ENCODE data around the gene PHC2.
"Not testable (repeated sequence)": the region's sequence is repeated elsewhere in the genome, so short reads cannot be mapped to it uniquely, and the experiment has no call there.

The PHC2 gene

DNA sequence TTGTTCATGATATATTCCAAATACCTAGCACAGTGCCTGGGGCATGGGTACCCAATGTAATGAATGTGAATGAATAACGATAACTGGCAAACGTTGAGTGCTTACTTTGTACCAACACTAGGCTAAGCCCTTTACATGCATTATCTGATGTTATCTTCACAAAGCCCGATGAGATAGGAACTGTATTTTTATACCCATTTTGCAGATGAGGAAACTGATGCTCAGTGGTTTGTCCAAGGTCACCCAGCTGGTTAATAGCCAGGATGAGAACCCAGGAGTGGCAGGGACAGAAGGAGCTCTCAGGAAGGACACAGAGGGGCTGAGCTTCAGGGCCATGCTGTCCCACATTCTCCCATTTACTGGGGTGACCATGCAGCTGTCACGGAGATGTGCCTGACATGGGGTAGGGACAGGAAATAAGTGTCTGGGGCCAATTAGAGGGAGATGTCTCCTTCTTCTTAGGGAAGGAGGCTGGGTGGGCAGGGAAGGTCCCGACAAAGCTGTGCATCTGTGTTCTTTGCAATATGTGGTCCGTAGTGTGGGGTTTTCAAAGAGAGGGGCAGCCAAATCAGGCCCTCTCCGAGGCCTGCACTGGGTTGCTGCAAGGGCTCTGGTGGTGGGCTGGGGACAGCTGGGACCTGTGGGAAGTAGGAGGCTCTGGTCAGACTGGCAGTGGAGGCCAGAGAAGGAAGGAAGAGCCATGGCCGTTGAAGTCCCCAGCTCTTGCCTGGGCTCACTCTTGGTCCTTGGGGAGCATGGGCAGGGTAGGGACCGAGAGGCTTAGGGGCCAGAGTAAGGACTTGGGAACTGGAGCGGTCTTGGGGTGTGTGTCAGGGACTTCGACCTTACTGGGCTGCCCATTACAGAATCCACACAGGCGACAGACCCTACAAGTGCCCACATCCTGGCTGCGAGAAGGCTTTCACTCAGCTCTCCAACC lies 136.6 kb downstream of the PHC2 start:
- no peak for DNase-seq (ENCODE audit: low spot score)

DNA sequence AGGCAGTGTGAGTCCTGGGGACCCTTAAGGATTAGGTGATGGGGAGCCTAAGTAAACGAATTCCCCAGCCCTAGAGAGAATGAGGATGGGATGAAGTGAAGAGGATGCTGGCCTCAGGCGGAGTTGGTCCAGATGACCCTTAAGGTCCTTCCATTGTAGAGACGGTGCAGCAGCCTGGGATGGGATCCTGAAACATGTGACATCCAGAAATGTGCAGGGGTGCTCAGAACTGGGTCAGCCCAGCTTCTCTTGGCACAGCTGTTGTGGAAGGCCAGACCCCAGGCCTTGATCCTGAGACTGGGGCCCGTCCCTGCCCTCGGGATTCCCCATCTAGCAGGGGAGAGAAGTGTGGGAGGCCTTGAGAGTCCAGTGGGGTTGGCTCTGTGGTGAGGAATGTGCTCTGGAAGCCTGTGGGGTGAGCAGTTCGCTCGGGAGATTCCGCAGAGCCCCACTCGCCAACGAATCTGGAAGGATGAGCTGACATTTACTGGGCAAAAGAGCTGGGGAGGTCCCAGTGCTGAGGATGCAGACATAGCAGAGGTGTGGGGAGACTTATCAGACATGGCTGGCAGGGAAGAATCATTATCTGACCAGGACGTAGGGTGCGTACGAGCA lies 138.1 kb downstream of the PHC2 start:
- no peak for DNase-seq (ENCODE audit: low spot score)

DNA sequence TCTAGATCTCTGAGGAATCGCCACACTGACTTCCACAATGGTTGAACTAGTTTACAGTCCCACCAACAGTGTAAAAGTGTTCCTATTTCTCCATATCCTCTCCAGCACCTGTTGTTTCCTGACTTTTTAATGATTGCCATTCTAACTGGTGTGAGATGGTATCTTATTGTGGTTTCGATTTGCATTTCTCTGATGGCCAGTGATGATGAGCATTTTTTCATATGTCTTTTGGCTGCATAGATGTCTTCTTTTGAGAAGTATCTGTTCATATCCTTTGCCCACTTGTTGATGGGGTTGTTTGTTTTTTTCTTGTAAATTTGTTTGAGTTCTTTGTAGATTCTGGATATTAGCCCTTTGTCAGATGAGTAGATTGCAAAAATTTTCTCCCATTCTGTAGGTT lies 140.3 kb downstream of the PHC2 start:
- not testable (repeated sequence) for DNase-seq (ENCODE audit: low spot score)

DNA sequence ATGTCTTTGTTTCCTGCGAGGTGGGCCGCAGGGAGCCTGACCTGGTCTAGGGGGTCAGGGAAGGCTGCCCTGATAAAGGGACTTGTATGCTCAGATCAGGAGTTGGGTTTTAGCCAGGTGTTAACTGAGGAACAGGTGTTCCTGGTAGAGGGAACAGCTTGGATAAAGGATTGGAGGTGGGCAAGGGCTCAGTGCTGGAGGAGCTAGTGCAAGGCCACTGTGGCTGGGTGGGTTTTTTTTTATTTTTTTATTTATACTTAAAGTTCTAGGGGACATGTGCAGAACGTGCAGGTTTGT lies 141.1 kb downstream of the PHC2 start:
- no peak for DNase-seq (ENCODE audit: low spot score)

DNA sequence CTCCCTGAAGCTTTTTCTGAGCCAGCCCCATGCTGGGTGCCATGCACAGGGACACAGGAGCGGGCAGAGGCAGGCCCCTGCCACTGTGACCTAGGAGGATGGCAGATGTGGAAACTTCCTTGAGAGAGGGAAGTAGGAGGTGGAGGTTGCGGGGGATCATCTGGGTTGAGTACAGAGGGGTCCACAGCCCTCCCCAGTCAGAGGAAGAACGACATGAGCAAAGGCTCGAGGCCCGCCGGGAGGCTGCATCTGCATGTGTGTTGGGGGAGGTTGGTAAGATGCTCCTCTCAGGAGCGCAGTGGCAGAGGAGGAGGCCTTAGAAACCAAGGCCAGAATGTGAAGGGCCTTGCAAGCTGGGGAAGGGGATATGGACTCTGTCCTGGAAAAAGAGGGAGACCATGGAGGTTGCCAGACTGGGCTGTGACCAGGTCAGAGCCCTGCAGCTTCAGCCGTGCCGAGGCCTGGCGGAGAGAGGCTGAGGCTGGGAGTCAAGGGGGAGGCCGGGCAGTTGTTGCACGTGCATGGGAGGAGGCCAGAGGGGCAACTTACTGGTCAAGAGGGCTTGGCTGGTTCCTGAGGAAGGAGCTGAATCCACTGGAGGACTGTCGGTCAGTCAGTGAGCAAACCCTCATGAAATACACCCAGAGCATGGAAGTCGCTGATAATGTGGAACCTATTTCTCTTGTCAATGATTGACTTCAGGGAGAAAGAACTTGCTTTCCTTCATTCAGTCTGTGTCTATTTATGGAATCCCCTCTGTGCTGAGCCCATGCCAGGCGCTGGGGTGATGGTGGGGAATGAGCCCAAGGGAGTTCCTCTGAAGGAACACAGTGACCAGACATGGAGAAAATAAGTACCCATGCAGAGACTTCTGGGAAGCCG lies 141.7 kb downstream of the PHC2 start:
- DNase-seq (ENCODE audit: low spot score): no peak

DNA sequence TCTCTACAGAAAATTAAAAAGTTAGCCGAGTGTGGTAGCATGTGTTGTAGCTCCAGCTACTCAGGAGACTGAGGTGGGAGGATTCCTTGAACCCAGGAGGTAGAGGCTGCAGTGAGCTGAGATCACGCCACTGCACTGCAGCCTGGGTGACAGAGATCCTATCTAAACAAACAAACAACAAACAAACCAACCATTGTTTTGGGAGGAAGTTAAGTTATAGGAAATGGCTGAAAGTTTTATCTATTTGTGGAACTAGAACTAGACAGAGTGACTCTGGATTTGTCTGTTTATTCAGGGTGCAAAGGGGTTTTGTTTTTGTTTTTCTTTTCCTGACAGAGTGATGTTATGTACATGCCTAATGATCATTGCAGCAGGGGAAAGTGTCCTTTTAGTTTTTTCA lies 143.6 kb downstream of the PHC2 start:
- DNase-seq (ENCODE audit: low spot score): no peak

DNA sequence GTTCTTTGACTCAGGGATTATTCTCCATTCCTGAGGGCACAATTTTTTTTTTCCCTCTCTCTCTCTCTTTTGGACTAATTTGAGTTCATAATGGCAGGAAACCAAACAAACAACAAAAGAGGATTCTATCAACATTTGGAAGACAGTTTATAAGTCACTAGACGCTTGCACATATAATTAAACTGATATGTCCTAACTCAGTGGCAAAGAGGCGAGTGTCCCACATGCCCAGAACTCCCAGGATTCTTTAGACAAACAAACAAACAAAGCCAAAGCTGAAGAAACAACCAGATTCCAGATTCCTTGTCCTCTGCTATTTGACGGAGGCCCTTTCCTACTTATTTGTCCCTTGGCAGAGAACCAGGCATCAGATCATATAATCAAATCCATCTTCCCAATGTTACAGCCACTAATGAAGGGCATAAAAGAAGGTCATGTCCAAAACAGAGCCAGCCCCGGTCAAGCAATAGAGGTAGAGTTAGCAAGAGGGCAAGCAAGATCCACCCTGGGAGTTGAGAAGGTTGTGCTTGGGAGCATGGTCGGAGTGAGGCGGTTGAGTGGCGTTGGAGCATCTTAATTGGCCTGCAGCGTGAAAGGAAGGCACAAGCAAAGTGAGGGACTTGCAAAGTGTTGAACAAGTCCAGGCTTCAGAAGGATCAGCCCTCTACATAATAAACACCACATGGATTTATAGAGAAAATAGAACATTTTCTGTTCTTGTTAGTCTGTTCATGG lies 144.3 kb downstream of the PHC2 start:
- DNase-seq (ENCODE audit: low spot score): no peak

DNA sequence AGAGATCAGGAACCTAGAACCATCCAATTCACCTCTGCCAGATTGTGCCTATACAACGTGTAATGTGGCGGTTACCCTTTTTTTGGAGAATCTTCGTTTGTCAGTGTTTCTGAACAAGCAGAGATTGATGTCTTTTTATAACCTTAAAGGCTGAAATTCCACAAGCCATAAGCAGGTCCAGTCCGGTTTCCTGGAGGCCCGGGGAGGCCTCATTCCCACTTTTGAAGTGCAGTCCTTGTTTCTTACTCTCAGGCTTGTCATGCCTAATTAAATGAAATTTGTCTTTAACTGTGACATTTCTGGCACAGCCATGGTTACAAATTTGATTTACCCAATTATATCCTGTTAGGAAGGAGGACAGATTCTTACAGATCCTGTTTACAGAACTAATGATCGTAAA lies 146.8 kb downstream of the PHC2 start:
- DNase-seq (ENCODE audit: low spot score): no peak

DNA sequence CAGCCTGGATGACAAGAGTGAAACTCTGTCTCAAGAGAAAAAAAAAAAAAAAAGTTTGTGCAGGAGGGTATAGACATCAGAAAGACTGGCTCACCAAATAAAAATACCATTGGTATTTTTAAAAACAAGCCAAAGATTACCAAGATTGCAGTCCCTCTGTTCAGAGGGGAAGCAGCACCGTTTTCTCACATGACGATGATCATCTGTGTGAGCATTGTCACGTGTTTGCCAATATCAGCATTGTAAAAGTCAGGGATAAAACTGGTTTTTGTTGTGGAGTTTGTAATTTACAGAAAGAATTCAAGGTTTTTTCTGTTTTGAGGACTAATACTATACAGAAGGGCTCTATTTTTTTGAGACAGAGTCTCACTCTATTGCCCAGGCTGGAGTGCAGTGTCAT lies 148.1 kb downstream of the PHC2 start:
- DNase-seq (ENCODE audit: low spot score): no peak

DNA sequence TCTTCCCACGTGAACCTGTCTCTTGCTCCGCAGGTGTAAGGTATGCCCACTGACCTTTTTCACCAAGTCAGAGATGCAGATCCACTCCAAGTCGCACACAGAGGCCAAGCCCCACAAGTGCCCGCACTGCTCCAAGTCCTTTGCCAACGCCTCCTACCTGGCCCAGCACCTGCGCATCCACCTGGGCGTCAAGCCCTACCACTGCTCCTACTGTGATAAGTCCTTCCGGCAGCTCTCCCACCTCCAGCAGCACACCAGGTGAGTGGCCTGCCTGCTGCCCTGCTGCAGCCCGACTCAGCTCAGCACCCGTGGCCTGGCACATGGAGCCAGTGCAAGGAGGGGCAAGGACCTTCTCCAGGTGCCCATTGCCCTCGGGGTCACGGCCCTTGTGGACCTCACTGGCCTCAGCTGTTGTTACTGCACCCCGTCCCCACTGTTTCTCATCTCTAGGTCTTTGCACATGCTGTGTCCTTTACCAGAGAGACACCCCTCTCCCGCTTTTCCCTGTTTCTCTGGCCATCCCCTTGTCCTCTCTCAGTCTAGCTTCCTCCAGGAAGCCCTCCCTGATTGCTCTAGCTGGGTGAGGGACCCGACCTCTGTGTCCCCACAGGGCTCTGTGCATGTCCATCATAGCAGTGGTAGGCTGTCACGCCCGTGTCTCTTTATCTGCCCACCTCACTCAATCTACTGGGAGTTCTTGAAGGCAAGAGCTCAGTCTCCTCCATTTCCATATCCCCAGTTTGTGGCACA lies 149.2 kb downstream of the PHC2 start:
- DNase-seq (ENCODE audit: low spot score): no peak

DNA sequence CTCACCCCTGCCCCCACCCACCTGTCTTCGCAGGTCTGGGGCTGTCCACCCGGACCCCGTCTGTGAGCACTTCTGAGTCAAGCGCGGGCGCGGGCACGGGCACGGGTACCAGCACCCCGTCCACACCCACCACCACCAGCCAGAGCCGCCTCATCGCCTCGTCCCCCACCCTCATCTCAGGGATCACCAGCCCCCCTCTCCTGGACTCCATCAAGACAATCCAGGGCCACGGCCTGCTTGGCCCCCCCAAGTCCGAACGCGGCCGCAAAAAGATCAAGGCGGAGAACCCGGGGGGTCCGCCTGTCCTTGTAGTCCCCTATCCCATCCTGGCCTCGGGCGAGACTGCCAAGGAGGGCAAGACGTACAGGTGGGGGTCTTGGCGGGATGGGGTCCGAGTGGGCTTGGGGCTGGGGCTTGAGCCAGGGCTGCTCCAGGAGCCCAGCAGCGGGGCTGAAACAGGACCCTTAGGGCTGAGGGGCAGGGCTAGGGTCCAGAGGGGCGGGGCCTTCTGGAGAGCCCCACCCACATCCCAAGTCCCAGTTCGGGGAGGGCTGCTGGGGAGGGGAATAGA lies 150.7 kb downstream of the PHC2 start:
- DNase-seq (ENCODE audit: low spot score): no peak

DNA sequence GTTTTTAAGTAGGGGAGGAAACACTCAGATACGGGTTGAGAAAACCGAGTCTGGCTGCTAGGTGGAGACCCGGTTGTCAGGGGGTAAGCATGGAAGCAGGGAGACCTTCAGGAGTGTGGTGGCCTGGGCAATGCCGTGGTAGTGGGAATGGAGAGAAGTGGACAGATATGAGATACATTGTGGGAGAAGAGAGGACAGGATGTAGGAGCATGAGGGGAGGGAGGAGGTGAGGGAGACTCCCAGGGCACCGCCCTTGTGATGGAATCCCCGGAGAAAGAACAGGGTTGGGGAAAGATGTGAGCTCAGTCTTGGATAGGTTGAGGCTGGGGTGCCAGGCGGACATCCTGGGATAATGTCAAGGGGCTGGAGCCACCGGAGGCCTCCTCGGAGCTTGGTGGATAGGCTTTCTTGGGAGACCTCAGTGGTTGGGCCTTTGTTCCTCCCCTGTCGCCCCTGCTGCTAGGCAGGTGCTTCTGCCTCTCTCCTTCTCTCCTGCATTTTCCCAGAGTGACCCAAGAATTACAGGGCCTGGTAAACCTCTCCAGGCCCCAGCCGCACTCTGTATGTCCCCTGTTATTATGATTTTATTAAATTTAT lies 153.3 kb downstream of the PHC2 start:
- no peak for DNase-seq (ENCODE audit: low spot score)

DNA sequence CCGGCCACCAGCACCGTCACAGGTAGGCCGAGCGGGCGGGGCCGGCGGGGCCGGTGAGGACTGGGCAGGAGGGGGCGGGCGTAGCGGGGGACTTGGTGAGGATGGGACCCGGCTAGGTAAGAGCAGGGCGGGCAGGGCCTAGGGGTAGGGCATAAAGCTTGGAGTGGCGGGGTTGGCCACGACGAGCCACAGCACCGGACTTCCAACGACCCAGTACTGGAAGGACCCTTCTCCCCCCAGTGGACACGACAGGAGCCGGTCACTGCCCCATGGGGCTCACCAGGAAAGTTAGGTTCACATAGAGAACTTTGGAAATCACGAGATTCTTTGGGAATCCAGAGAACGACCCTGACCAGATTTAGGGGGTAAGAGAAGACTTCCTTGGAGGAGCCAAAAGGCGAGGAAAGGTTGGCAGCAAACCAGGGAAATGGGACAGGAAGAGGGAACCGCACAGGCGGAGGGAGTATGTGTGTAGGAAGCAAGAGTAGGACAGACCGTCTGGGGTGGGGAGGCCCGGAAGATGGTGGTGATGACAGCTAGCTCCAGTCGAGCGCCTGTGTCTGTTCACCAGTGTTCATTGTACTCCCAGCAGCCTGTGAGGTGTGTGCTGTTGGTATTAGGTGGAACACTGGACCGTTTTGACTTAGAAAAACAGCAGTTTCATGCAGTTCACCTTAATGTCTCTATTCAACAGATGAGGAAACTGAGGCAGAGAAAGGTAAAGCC lies 154.2 kb downstream of the PHC2 start:
- no peak for DNase-seq (ENCODE audit: low spot score)

DNA sequence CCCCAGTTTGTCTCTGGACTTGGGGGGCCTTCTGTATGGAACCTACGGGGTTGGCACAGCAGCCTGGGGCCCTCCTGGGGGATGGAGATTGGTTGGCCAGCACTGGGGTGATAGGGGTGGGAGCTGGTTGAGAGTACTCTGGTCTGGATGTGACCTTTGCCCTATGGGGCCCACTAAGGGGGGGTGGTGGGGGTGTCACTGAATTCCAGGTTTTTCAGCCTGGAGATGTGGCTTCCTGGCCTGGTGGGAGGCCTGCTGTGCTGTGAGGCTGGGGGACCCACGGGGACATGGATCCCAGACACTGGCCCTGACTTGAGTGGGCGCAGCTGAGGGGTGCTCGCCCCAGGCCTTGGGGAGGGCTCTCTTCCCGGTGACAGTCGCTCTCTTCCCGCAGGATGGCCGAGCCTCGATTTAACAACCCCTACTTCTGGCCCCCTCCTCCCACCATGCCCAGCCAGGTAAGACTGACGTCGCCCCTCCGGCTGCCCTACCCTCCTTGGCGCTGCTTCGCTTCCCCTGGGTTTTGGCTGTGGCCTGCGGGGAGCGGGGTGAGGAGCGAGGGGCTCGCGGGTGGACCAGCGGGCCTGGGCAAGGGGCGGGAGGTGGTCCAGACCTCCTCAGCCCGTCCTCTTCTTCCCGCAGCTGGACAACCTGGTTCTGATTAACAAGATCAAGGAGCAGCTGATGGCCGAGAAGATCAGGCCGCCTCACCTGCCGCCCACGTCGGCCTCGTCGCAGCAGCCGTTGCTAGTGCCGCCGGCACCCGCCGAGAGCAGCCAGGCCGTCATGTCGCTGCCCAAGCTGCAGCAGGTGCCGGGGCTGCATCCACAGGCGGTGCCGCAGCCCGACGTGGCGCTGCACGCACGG lies 155.0 kb downstream of the PHC2 start:
- no peak for DNase-seq (ENCODE audit: low spot score)

DNA sequence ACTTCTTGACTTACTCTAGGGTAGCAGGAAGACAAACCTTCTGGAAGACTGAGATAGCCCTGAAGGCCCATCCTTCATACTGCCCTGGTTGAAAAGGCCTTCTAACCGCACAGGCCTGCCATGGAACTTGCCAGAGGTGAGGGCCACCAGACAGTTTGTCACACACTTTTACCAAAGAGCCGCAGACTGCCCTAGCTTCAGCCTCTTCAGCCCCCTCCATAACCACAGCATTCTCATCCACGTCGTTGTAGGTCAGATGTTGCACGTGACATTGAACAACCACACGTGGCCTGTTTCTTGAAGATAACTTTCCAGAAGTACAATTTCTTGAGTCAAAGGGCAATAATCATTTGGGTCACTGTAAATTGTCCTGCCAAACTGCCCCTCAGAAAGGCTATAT lies 155.7 kb downstream of the PHC2 start:
- DNase-seq (ENCODE audit: low spot score): no peak

DNA sequence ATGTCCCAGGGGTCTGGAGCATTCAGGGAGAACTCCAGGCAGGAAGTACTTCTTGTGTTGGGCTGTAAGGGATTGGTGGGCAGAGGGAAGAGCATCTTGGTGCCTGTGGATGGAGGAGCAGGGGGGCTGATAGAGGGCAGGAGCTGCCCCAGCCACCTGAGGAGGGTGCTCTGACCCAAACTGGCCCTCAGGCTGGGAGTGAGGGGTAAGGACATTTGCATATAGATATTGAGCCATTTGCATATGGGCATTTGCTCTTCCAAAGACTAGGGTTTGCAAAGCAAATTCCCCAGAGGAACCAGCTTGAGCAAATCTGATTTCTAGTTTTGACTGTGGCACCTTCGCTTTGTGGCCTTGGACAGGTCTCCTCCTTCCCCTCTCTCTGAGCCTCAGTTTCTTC lies 156.4 kb downstream of the PHC2 start:
- DNase-seq (ENCODE audit: low spot score): no peak

DNA sequence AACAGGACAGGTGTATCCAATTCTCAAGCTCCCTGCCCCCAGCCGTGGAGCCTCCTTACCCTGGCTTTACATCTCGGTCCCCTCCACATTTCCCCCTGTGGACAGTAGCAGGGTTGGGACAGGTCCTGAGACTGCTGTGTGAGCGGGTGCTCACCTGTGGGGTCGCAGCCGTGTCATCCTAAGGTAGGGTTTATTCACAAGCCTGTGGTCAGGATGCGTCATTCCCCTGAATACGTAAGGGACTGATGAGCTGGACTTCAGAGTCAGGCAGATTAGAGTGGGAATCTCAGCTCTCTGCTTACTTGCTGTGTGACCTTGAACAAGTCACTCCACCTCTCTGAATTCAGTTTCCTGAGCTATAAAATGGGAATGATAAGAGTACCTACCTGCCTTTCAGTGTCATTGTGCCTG lies 156.9 kb downstream of the PHC2 start:
- no peak for DNase-seq (ENCODE audit: low spot score)

Measured in NAMALWA (cell line).